ENCODE data around the gene LHX5.

The LHX5 gene

GRCh38 chr12:113461666-113462065 is 10.0 kb downstream of the LHX5 start:
- H3K9ac ChIP-seq (ENCODE audit: low read length), result no peak overlapping the region
- peaks cover 56% of the 10 kb centered on the region for H3K27me3 ChIP-seq (ENCODE audit: control insufficient read depth, insufficient read depth, low read length)
- no peaks in the 10 kb centered on the region for H3K9me3 ChIP-seq (ENCODE audit: control insufficient read depth, low read length)
- H3K4me3 ChIP-seq (ENCODE audit: low read length), result no peak overlapping the region
- no peaks in the 10 kb centered on the region for H3K36me3 ChIP-seq (ENCODE audit: control insufficient read depth, insufficient read depth, low read length)
- H3K4me1 ChIP-seq (ENCODE audit: control insufficient read depth, insufficient read depth, low read length), result peaks cover 13% of the 10 kb centered on the region

GRCh38 chr12:113459981-113460380 is 11.7 kb downstream of the LHX5 start:
- peaks cover 39% of the 10 kb centered on the region for H3K27me3 ChIP-seq (ENCODE audit: control insufficient read depth, insufficient read depth, low read length)
- H3K4me3 ChIP-seq (ENCODE audit: low read length), result no peak overlapping the region
- peaks cover 13% of the 10 kb centered on the region for H3K4me1 ChIP-seq (ENCODE audit: control insufficient read depth, insufficient read depth, low read length)
- no peaks in the 10 kb centered on the region for H3K36me3 ChIP-seq (ENCODE audit: control insufficient read depth, insufficient read depth, low read length)
- H3K9me3 ChIP-seq (ENCODE audit: control insufficient read depth, low read length), result no peaks in the 10 kb centered on the region
- H3K9ac ChIP-seq (ENCODE audit: low read length), result no peak overlapping the region

GRCh38 chr12:113457710-113458109 is 14.0 kb downstream of the LHX5 start:
- peaks cover 5% of the 10 kb centered on the region for H3K4me1 ChIP-seq (ENCODE audit: control insufficient read depth, insufficient read depth, low read length)
- H3K36me3 ChIP-seq (ENCODE audit: control insufficient read depth, insufficient read depth, low read length), result no peaks in the 10 kb centered on the region
- H3K4me3 ChIP-seq (ENCODE audit: low read length), result no peak overlapping the region
- H3K9ac ChIP-seq (ENCODE audit: low read length), result no peak overlapping the region
- no peaks in the 10 kb centered on the region for H3K9me3 ChIP-seq (ENCODE audit: control insufficient read depth, low read length)
- peaks cover 16% of the 10 kb centered on the region for H3K27me3 ChIP-seq (ENCODE audit: control insufficient read depth, insufficient read depth, low read length)

- Histone ChIP-seq H3K27me3 (ENCODE audit: control insufficient read depth, insufficient read depth, low read length) (peaks cover 16% of the 10 kb centered on the region), H3K4me1 (ENCODE audit: control insufficient read depth, insufficient read depth, low read length) (peaks cover under 1% of the 10 kb centered on the region), H3K9ac (ENCODE audit: low read length) (no peak overlapping the region), H3K36me3 (ENCODE audit: control insufficient read depth, insufficient read depth, low read length) (no peaks in the 10 kb centered on the region), H3K9me3 (ENCODE audit: control insufficient read depth, low read length) (no peaks in the 10 kb centered on the region), H3K4me3 (ENCODE audit: low read length) (no peak overlapping the region)
These were observed 14.5 kb downstream of the LHX5 start for GRCh38 chr12:113457185-113457584.

- Histone ChIP-seq H3K36me3 (ENCODE audit: control insufficient read depth, insufficient read depth, low read length) (no peaks in the 10 kb centered on the region), H3K4me3 (ENCODE audit: low read length) (no peak overlapping the region), H3K9me3 (ENCODE audit: control insufficient read depth, low read length) (no peaks in the 10 kb centered on the region), H3K4me1 (ENCODE audit: control insufficient read depth, insufficient read depth, low read length) (no peaks in the 10 kb centered on the region), H3K27me3 (ENCODE audit: control insufficient read depth, insufficient read depth, low read length) (peaks cover 14% of the 10 kb centered on the region), H3K9ac (ENCODE audit: low read length) (no peak overlapping the region)
These were observed 14.9 kb downstream of the LHX5 start for GRCh38 chr12:113456761-113457160.

GRCh38 chr12:113456199-113456598 is 15.5 kb downstream of the LHX5 start:
- no peak overlapping the region for H3K9ac ChIP-seq (ENCODE audit: low read length)
- H3K9me3 ChIP-seq (ENCODE audit: control insufficient read depth, low read length), result no peaks in the 10 kb centered on the region
- H3K4me3 ChIP-seq (ENCODE audit: low read length), result no peak overlapping the region
- H3K36me3 ChIP-seq (ENCODE audit: control insufficient read depth, insufficient read depth, low read length), result no peaks in the 10 kb centered on the region
- no peaks in the 10 kb centered on the region for H3K4me1 ChIP-seq (ENCODE audit: control insufficient read depth, insufficient read depth, low read length)
- H3K27me3 ChIP-seq (ENCODE audit: control insufficient read depth, insufficient read depth, low read length), result peaks cover 11% of the 10 kb centered on the region

- Histone ChIP-seq H3K27me3 (ENCODE audit: control insufficient read depth, insufficient read depth, low read length) (peaks cover 4% of the 10 kb centered on the region), H3K4me3 (ENCODE audit: low read length) (no peak overlapping the region), H3K36me3 (ENCODE audit: control insufficient read depth, insufficient read depth, low read length) (no peaks in the 10 kb centered on the region), H3K9ac (ENCODE audit: low read length) (no peak overlapping the region), H3K9me3 (ENCODE audit: control insufficient read depth, low read length) (no peaks in the 10 kb centered on the region), H3K4me1 (ENCODE audit: control insufficient read depth, insufficient read depth, low read length) (no peaks in the 10 kb centered on the region)
These were observed 18.3 kb downstream of the LHX5 start for GRCh38 chr12:113453330-113453729.

GRCh38 chr12:113452458-113452857 is 19.2 kb downstream of the LHX5 start:
- Histone ChIP-seq H3K36me3 (ENCODE audit: control insufficient read depth, insufficient read depth, low read length) (no peaks in the 10 kb centered on the region), H3K4me3 (ENCODE audit: low read length) (no peak overlapping the region), H3K27me3 (ENCODE audit: control insufficient read depth, insufficient read depth, low read length) (peaks cover 4% of the 10 kb centered on the region), H3K9me3 (ENCODE audit: control insufficient read depth, low read length) (no peaks in the 10 kb centered on the region), H3K4me1 (ENCODE audit: control insufficient read depth, insufficient read depth, low read length) (no peaks in the 10 kb centered on the region), H3K9ac (ENCODE audit: low read length) (no peak overlapping the region)

GRCh38 chr12:113449839-113450238 is 21.8 kb downstream of the LHX5 start:
- H3K9ac ChIP-seq (ENCODE audit: low read length), result no peak overlapping the region
- H3K27me3 ChIP-seq (ENCODE audit: control insufficient read depth, insufficient read depth, low read length), result peaks cover 4% of the 10 kb centered on the region
- H3K9me3 ChIP-seq (ENCODE audit: control insufficient read depth, low read length), result no peaks in the 10 kb centered on the region
- H3K36me3 ChIP-seq (ENCODE audit: control insufficient read depth, insufficient read depth, low read length), result no peaks in the 10 kb centered on the region
- no peak overlapping the region for H3K4me3 ChIP-seq (ENCODE audit: low read length)
- H3K4me1 ChIP-seq (ENCODE audit: control insufficient read depth, insufficient read depth, low read length), result no peaks in the 10 kb centered on the region

GRCh38 chr12:113449299-113449698 is 22.4 kb downstream of the LHX5 start:
- Histone ChIP-seq H3K36me3 (ENCODE audit: control insufficient read depth, insufficient read depth, low read length) (no peaks in the 10 kb centered on the region), H3K27me3 (ENCODE audit: control insufficient read depth, insufficient read depth, low read length) (peaks cover 4% of the 10 kb centered on the region), H3K9me3 (ENCODE audit: control insufficient read depth, low read length) (no peaks in the 10 kb centered on the region), H3K4me1 (ENCODE audit: control insufficient read depth, insufficient read depth, low read length) (no peaks in the 10 kb centered on the region), H3K4me3 (ENCODE audit: low read length) (no peak overlapping the region), H3K9ac (ENCODE audit: low read length) (no peak overlapping the region)

- no peaks in the 10 kb centered on the region for H3K9me3 ChIP-seq (ENCODE audit: control insufficient read depth, low read length)
- H3K4me1 ChIP-seq (ENCODE audit: control insufficient read depth, insufficient read depth, low read length), result no peaks in the 10 kb centered on the region
- peaks cover 4% of the 10 kb centered on the region for H3K27me3 ChIP-seq (ENCODE audit: control insufficient read depth, insufficient read depth, low read length)
- no peaks in the 10 kb centered on the region for H3K36me3 ChIP-seq (ENCODE audit: control insufficient read depth, insufficient read depth, low read length)
- no peak overlapping the region for H3K9ac ChIP-seq (ENCODE audit: low read length)
- H3K4me3 ChIP-seq (ENCODE audit: low read length), result no peak overlapping the region
These were observed 22.8 kb downstream of the LHX5 start for GRCh38 chr12:113448873-113449272.

- Histone ChIP-seq H3K4me3 (ENCODE audit: low read length) (no peak overlapping the region), H3K27me3 (ENCODE audit: control insufficient read depth, insufficient read depth, low read length) (peaks cover 14% of the 10 kb centered on the region), H3K9me3 (ENCODE audit: control insufficient read depth, low read length) (no peaks in the 10 kb centered on the region), H3K36me3 (ENCODE audit: control insufficient read depth, insufficient read depth, low read length) (no peaks in the 10 kb centered on the region), H3K9ac (ENCODE audit: low read length) (no peak overlapping the region), H3K4me1 (ENCODE audit: control insufficient read depth, insufficient read depth, low read length) (no peaks in the 10 kb centered on the region)
These were observed 26.0 kb downstream of the LHX5 start for GRCh38 chr12:113445544-113446171.

GRCh38 chr12:113443030-113443539 is 28.6 kb downstream of the LHX5 start:
- peaks cover 14% of the 10 kb centered on the region for H3K27me3 ChIP-seq (ENCODE audit: control insufficient read depth, insufficient read depth, low read length)
- H3K4me1 ChIP-seq (ENCODE audit: control insufficient read depth, insufficient read depth, low read length), result no peaks in the 10 kb centered on the region
- H3K36me3 ChIP-seq (ENCODE audit: control insufficient read depth, insufficient read depth, low read length), result no peaks in the 10 kb centered on the region
- no peak overlapping the region for H3K4me3 ChIP-seq (ENCODE audit: low read length)
- H3K9me3 ChIP-seq (ENCODE audit: control insufficient read depth, low read length), result no peaks in the 10 kb centered on the region
- H3K9ac ChIP-seq (ENCODE audit: low read length), result no peak overlapping the region

All from mucosa of stomach (tissue), 1 donor.